Upper lobe of left lung (tissue), 4 donors: ENCODE results near the gene GRB10.

Experiments used
- POLR2A ChIP-seq, 4 donors: fragments of 450-650 bp; IDR thresholded peaks; one replicate each; pipeline ENCODE4 v1.5.1; 2016 to 2017; ENCODE audit warnings: antibody characterized with exemption in 4 of 4, mild to moderate bottlenecking in 2 of 4
- POLR2AphosphoS5 ChIP-seq, 2 donors: sonication (generic); formaldehyde crosslinking; IDR thresholded peaks; one replicate each; pipeline ENCODE4 v1.5.1; 2017; ENCODE audit warnings: antibody characterized with exemption in 2 of 2
- TF ChIP-seq, protein P1 (sequence below), 6 experiments: fragments of 450-650 bp in 4 of 6; fragments of 200-600 bp in 2 of 6; sonication (generic) in 2 of 6; IDR thresholded peaks; one replicate each; pipeline ENCODE4 v1.5.1; 2016 to 2019; ENCODE audit warnings: antibody characterized with exemption in 6 of 6

DNA sequence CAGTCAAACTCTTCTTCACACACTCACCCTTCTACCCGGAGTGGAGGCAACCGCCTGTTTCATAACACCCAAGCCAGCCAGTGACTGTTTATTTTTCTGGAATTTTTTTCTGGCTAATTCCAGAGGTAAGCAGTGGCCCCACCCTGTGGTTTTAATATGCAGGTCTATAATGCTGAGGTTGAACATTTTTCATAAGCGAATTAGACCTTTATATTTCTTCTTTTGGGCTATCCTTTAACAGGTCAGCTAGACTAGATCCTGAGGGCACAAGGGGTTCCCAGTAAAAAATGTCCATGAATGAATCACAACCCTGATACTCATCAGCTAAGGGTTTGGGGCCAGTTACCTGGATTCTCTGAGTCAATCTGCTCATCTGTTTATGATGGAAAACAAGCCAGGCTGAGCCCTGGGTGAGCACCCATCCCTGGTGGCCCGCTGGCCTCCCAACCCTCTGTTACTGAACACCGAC lies 76.2 kb downstream of the GRB10 start:
- TF ChIP-seq, protein P1, sequence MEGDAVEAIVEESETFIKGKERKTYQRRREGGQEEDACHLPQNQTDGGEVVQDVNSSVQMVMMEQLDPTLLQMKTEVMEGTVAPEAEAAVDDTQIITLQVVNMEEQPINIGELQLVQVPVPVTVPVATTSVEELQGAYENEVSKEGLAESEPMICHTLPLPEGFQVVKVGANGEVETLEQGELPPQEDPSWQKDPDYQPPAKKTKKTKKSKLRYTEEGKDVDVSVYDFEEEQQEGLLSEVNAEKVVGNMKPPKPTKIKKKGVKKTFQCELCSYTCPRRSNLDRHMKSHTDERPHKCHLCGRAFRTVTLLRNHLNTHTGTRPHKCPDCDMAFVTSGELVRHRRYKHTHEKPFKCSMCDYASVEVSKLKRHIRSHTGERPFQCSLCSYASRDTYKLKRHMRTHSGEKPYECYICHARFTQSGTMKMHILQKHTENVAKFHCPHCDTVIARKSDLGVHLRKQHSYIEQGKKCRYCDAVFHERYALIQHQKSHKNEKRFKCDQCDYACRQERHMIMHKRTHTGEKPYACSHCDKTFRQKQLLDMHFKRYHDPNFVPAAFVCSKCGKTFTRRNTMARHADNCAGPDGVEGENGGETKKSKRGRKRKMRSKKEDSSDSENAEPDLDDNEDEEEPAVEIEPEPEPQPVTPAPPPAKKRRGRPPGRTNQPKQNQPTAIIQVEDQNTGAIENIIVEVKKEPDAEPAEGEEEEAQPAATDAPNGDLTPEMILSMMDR (IDR thresholded peaks at IDR 0.05) = no peak
- TF ChIP-seq POLR2A (IDR thresholded peaks at IDR 0.05) = no peak
- TF ChIP-seq POLR2AphosphoS5 (IDR thresholded peaks at IDR 0.05) = no peak
